Caco-2 (cell line): Measurements from ENCODE around the gene ANKAR. TPM values are rescaled to one million over a fixed set of nuclear protein-coding genes. Genes with fewer than 3 reads are reported as not detected.

ENCODE experiments used
- BruUV-seq: library from RNA; stranded (reverse); fragments of 400-500 nt; replicated peaks from 2 replicates; lab custom pipeline; 2021; lab: Mats Ljungman, UMichigan
- CTCF ChIA-PET: fragments of 300-600 bp; sonication (Branson Sonifier 250); formaldehyde crosslinking; loops from one replicate; lab custom pipeline; 2022; ENCODE audit warnings: antibody characterized with exemption; lab: Charles Lee
- POLR2A ChIA-PET: fragments of 300-600 bp; sonication (Branson Sonifier 250); formaldehyde crosslinking; loops from one replicate; lab custom pipeline; 2022; ENCODE audit warnings: antibody characterized with exemption; lab: Charles Lee
- DNase-seq, 2 experiments: peaks; one replicate each; pipeline versions ENCODE4 v3.0.0 to v3.0.0-alpha.2; 2020 to 2022
- H3K27me3 ChIP-seq: replicated peaks from 2 replicates; pipeline ENCODE4 v1.6.0; 2011; ENCODE audit warnings: low read length; ENCODE audit not compliant: control insufficient read depth, insufficient read depth
- H3K36me3 ChIP-seq: 2 replicates; pipeline ENCODE4 v1.5.1; 2011; ENCODE audit warnings: low read length; ENCODE audit not compliant: control insufficient read depth, insufficient read depth
- H3K4me1 ChIP-seq: fragments of 250-450 bp; sonication (Bioruptor Pico); 2 replicates; pipeline ENCODE4 v1.5.1; 2020; ENCODE audit warnings: mild to moderate bottlenecking
- H3K4me3 ChIP-seq: 2 replicates; pipeline ENCODE4 v1.5.1; 2011; ENCODE audit warnings: low read depth, mild to moderate bottlenecking, control low read depth, low read length
- H3K9me3 ChIP-seq: fragments of 250-450 bp; sonication (Bioruptor Pico); 2 replicates; pipeline ENCODE4 v1.5.1; 2020; ENCODE audit warnings: mild to moderate bottlenecking, moderate library complexity
- H3K27ac Mint-ChIP-seq: one replicate; pipeline ENCODE4 v1.8.0; 2022; ENCODE audit warnings: mixed read lengths; ENCODE audit not compliant: unreplicated experiment
- H3K27me3 Mint-ChIP-seq: one replicate; pipeline ENCODE4 v1.8.0; 2022; ENCODE audit warnings: mixed read lengths; ENCODE audit not compliant: insufficient read depth, unreplicated experiment
- H3K36me3 Mint-ChIP-seq: one replicate; pipeline ENCODE4 v1.8.0; 2022; ENCODE audit warnings: mild to moderate bottlenecking, mixed read lengths; ENCODE audit not compliant: insufficient read depth, unreplicated experiment
- H3K4me1 Mint-ChIP-seq: one replicate; pipeline ENCODE4 v1.8.0; 2022; ENCODE audit warnings: low read depth, mixed read lengths; ENCODE audit not compliant: unreplicated experiment
- H3K4me3 Mint-ChIP-seq: one replicate; pipeline ENCODE4 v1.8.0; 2022; ENCODE audit warnings: mild to moderate bottlenecking, moderate library complexity, mixed read lengths; ENCODE audit not compliant: unreplicated experiment
- H3K9me3 Mint-ChIP-seq: one replicate; pipeline ENCODE4 v1.8.0; 2022; ENCODE audit warnings: mixed read lengths; ENCODE audit not compliant: unreplicated experiment
- CTCF ChIP-seq, 2 experiments: fragments of 200-600 bp in 1 of 2; IDR thresholded peaks; 1 replicate in 1 of 2; 2 replicates in 1 of 2; pipeline versions ENCODE4 v1.5.1 to v1.8.0; 2011 to 2022; ENCODE audit warnings: antibody characterized with exemption in 1 of 2, control low read depth in 1 of 2, inconsistent platforms in 1 of 2, low read depth in 1 of 2, low read length in 1 of 2, mild to moderate bottlenecking in 1 of 2, moderate library complexity in 1 of 2; ENCODE audit not compliant: insufficient read depth in 1 of 2, severe bottlenecking in 1 of 2, unreplicated experiment in 1 of 2
- intact Hi-C: fragments of 100-400 bp; cut with micrococcal nuclease; formaldehyde crosslinking; loops from one replicate; pipeline ENCODE4 v1.10.0; 2022; ENCODE audit not compliant: unreplicated experiment
- total RNA-seq: library from RNA; stranded (reverse); gene quantifications from 2 replicates; pipeline ENCODE4 v1.2.3, GENCODE V29; 2022

The ANKAR gene
- total RNA-seq, 1 experiment from 2014 or later = 4.7 TPM

- Mint-ChIP-seq H3K4me1 (no peaks in the 10 kb centered on the region), H3K9me3 (no peaks in the 10 kb centered on the region), H3K27me3 (no peaks in the 10 kb centered on the region), H3K36me3 (no peaks in the 10 kb centered on the region), H3K4me3 (no peak overlapping the region), H3K27ac (peak overlapping the region; percentile 39)
- H3K4me1 ChIP-seq = peaks cover 22% of the 10 kb centered on the region
- no peaks in the 10 kb centered on the region for H3K27me3 ChIP-seq
- H3K36me3 ChIP-seq = no peaks in the 10 kb centered on the region
- POLR2A ChIA-PET = interaction anchor here (1.1 kb wide), 1 partner anchor 77 kb away, joined by 3 read pairs; no protein-coding TSS in a partner anchor
- H3K4me3 ChIP-seq = no peak overlapping the region
- H3K9me3 ChIP-seq = no peaks in the 10 kb centered on the region
- no peak for TF ChIP-seq CTCF (IDR thresholded peaks at IDR 0.05; ENCODE audit: insufficient read depth in 1 of 2, low read depth in 1 of 2, low read length in 1 of 2, severe bottlenecking in 1 of 2, unreplicated experiment in 1 of 2)
- intact Hi-C loops = no loop called here
- DNase-seq = peak; percentile 45 to 48
- BruUV-seq = no TSS peak
- CTCF ChIA-PET = interaction anchor here (0.8 to 1.0 kb wide), 2 partner anchors 78 to 105 kb away, joined by 3 read pairs; partner anchors contain the start of genes OSGEPL1 and SLC40A1
These were observed 16.6 kb upstream of the ANKAR start for GRCh38 chr2:189657867-189658266.

- peak overlapping the region; percentile 39 for H3K27ac Mint-ChIP-seq
These were observed 15.9 kb upstream of the ANKAR start for GRCh38 chr2:189658306-189659212.

More at GRCh38 chr2:189658306-189659212, 15.9 kb upstream of the ANKAR start:
- CTCF ChIA-PET = interaction anchor here (0.8 to 1.0 kb wide), 2 partner anchors 78 to 104 kb away, joined by 3 read pairs; partner anchors contain the start of genes OSGEPL1 and SLC40A1
- no peaks in the 10 kb centered on the region for H3K9me3 ChIP-seq
- intact Hi-C loops = no loop called here
- POLR2A ChIA-PET = no interaction called here
- no peaks in the 10 kb centered on the region for H3K27me3 Mint-ChIP-seq
- H3K4me1 ChIP-seq = peaks cover 22% of the 10 kb centered on the region
- TF ChIP-seq CTCF (IDR thresholded peaks at IDR 0.05; ENCODE audit: insufficient read depth in 1 of 2, low read depth in 1 of 2, low read length in 1 of 2, severe bottlenecking in 1 of 2, unreplicated experiment in 1 of 2) = no peak
- no peaks in the 10 kb centered on the region for H3K4me1 Mint-ChIP-seq
- no peak for DNase-seq
- no peaks in the 10 kb centered on the region for H3K36me3 Mint-ChIP-seq
- H3K27me3 ChIP-seq = no peaks in the 10 kb centered on the region
- no peak overlapping the region for H3K4me3 ChIP-seq
- H3K36me3 ChIP-seq = no peaks in the 10 kb centered on the region
- no peak overlapping the region for H3K4me3 Mint-ChIP-seq
- no peaks in the 10 kb centered on the region for H3K9me3 Mint-ChIP-seq
- no TSS peak for BruUV-seq
